Esophagus squamous epithelium (tissue), 4 donors: Measurements from ENCODE around the gene UGT1A4.

Experiments used
- CTCF ChIP-seq, 6 experiments: fragments of 450-650 bp in 4 of 6; fragments of 200-600 bp in 2 of 6; sonication (generic) in 2 of 6; IDR thresholded peaks; one replicate each; pipeline ENCODE4 v1.5.1; 2016 to 2019; ENCODE audit warnings: antibody characterized with exemption in 6 of 6, mild to moderate bottlenecking in 4 of 6, moderate library complexity in 4 of 6
- POLR2A ChIP-seq, 4 donors: fragments of 450-650 bp; IDR thresholded peaks; one replicate each; pipeline ENCODE4 v1.6.1; 2017; ENCODE audit warnings: antibody characterized with exemption in 4 of 4, mild to moderate bottlenecking in 4 of 4, moderate library complexity in 3 of 4

DNA sequence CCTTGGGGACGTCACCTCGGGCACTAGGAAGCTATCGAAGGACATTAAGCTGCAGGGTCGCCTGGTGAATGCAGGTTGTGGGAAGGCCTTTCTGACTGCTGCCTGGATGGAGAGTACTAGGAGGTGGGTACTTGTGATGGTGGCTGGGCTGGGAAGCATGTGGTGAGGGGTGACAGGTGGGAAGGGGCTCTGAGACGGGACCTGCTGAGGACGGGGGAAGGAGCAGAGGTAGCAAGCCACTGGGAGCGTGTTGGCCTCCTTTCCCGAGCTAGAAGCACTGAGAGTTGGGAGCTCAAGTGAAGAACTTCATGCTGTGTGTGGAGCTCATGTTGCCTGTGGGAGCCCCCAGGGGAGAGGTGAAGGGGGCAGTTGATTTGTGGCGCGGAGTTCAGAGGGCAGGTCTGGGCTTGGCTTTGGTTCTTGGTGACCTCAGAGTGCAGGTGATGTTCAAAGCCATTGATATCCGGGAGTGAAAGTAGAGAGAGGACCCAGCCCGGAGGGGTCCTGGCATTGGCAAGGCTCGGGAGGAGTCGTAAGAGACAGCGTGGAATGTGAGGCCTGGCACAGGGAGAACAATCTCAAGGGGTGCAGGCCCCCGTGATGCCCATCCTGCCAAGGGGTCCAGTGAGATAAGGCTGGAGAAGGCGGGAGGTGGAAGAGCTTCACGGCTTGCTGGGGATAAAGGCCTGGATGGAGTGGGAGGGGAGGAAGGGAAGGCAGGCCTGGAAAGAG, 72.8 kb downstream of the UGT1A4 start:
- TF ChIP-seq CTCF (IDR thresholded peaks at IDR 0.05): no peak
- no peak for TF ChIP-seq POLR2A (IDR thresholded peaks at IDR 0.05)
